NCI-H446 (cell line): ENCODE results near the gene FKBP1B.
"Not testable (repeated sequence)": the region's sequence is repeated elsewhere in the genome, so short reads cannot be mapped to it uniquely, and the experiment has no call there.

ENCODE experiments used
- DNase-seq, 2 experiments: peaks; one replicate each; lab custom pipeline; 2025; lab: John Stamatoyannopoulos, UW

FKBP1B gene

GRCh38 chr2:24072259-24072658 lies 22.7 kb downstream of the FKBP1B start:
- DNase-seq = no peak

- no peak for DNase-seq
Measured at GRCh38 chr2:24073816-24074215, 24.3 kb downstream of the FKBP1B start.

GRCh38 chr2:24075259-24075658 lies 25.7 kb downstream of the FKBP1B start:
- no peak for DNase-seq

- peak; percentile 94 to 99 for DNase-seq
Measured at GRCh38 chr2:24075915-24076848, 26.6 kb downstream of the FKBP1B start, which contains the start of gene SF3B6. Gene SF3B6 (minus strand): TSS chr2:24076326. CDS start chr2:24076229, 97 bp downstream.

GRCh38 chr2:24076849-24077534 lies 27.5 kb downstream of the FKBP1B start:
- no peak for DNase-seq

GRCh38 chr2:24077535-24077877 lies 28.0 kb downstream of the FKBP1B start:
- no peak for DNase-seq

GRCh38 chr2:24077879-24078278 lies 28.3 kb downstream of the FKBP1B start:
- no peak for DNase-seq

- no peak for DNase-seq
Measured at GRCh38 chr2:24080701-24081100, 31.2 kb downstream of the FKBP1B start.

- no peak for DNase-seq
Measured at GRCh38 chr2:24082787-24083566, 33.4 kb downstream of the FKBP1B start.

GRCh38 chr2:24083567-24084385 lies 34.2 kb downstream of the FKBP1B start:
- DNase-seq = no peak

- DNase-seq = peak; percentile 52 to 77
Measured at GRCh38 chr2:24084386-24085199, 35.1 kb downstream of the FKBP1B start, which contains the start of gene TP53I3. Gene TP53I3 (minus strand): TSS chr2:24084834. CDS start chr2:24084326, 508 bp downstream.

GRCh38 chr2:24085200-24085489 lies 35.6 kb downstream of the FKBP1B start:
- DNase-seq = no peak

GRCh38 chr2:24086241-24086640 lies 36.7 kb downstream of the FKBP1B start:
- no peak for DNase-seq

- DNase-seq = no peak
Measured at GRCh38 chr2:24087032-24087431, 37.5 kb downstream of the FKBP1B start.

GRCh38 chr2:24088821-24089359 lies 39.3 kb downstream of the FKBP1B start:
- no peak for DNase-seq

- not testable (repeated sequence) for DNase-seq
Measured at GRCh38 chr2:24093270-24093669, 43.7 kb downstream of the FKBP1B start.

- not testable (repeated sequence) for DNase-seq
Measured at GRCh38 chr2:24095171-24095677, 45.7 kb downstream of the FKBP1B start.

- not testable (repeated sequence) for DNase-seq
Measured at GRCh38 chr2:24100732-24101131, 51.2 kb downstream of the FKBP1B start.

GRCh38 chr2:24101992-24102391 lies 52.5 kb downstream of the FKBP1B start:
- DNase-seq = no peak

GRCh38 chr2:24102677-24103076 lies 53.1 kb downstream of the FKBP1B start:
- DNase-seq = no peak
